GM21529 (cell line): ENCODE measurements around the gene SV2C.
A peak's percentile ranks its signal among the peaks of the same experiment; 100 is the strongest.

Experiments
- ATAC-seq: cut with Tn5 transposase; IDR thresholded peaks from one replicate; pipeline ENCODE4 v1.9.1; 2021; ENCODE audit not compliant: unreplicated experiment

SV2C gene

DNA sequence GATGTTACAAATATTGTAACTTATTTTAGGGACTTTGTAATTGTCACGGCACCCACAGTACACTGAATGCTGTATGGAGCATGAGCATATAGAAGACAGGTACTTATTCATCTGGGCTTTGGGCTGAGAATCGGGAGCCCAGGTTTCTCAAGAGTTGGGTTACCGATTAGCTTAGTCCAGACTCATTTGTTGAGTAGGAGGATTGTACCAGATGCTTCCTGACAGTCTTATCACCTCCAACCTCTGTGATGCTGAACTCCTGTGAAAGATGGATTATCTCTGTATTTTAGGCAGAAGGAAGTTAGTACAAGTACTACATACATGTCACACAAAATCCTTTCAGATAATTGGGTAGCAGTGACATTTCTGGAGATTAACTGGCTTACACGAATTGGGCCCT is 79.2 kb downstream of the SV2C start:
- ATAC-seq, result no peak

GRCh38 chr5:76163111-76163628 is 80.0 kb downstream of the SV2C start:
- no peak for ATAC-seq

- no peak for ATAC-seq
Measured at GRCh38 chr5:76165029-76165428, 81.8 kb downstream of the SV2C start.

DNA sequence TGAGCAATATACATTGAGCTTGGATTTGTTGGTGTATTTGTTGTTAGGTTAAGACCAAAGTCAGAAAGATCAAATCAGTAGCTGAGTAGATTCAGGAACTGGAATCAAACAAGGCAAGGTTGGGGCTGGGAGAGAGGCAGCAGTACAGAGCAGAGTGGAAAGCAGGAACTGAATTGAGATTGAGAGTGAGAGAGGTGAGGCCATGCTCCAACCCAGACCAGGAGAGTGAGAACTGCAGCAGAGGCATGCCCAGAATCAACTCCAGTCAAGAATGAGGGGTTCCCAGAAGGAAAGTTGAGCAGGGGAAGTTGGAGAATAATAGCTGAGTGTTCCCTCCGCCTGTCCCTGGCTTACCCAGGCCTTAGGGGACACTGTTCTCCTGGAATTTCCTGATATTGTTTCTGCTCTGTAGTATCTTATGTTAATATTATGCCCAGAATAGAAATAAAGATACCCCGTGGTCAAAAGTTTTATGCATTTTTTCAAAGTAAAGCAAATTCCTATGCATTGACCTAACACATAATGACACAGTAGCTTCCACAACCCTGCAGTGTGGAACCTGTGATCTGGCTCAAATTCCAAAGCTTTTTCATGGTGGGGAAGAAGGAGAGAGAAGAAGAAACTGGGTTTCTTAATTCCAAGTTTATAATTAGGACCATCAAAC is 82.7 kb downstream of the SV2C start:
- no peak for ATAC-seq

DNA sequence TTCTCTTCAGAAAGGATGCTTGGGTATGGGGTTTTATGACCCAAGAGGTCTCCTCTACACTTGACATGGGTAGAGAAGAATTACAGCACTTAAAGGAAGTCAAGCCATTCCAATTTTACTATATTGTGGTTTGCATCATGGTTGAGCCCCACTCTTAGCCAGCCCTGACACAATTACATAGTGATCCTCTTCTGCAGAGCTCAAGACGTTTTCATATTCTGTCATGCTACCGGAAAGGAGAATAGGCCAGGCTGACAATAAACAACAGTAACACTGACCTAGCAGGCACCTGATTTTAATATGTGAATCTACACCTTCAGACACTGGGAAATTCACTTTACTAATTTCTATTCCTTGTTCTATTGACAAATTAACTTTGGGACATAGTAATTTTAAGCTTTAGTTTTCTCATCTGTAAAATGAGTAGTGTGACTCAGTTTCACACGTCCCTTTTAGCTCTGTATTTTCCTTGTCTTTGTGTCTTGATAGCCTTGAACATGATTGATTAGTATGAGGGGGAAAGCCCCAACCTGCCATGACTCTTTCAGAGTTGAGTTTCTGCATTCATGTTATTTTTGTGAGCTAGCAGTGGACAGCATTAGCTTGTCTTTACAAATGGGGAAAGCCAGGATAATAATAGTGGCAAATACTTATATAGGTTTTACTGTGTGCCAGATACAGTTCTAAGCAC is 83.8 kb downstream of the SV2C start:
- no peak for ATAC-seq

DNA sequence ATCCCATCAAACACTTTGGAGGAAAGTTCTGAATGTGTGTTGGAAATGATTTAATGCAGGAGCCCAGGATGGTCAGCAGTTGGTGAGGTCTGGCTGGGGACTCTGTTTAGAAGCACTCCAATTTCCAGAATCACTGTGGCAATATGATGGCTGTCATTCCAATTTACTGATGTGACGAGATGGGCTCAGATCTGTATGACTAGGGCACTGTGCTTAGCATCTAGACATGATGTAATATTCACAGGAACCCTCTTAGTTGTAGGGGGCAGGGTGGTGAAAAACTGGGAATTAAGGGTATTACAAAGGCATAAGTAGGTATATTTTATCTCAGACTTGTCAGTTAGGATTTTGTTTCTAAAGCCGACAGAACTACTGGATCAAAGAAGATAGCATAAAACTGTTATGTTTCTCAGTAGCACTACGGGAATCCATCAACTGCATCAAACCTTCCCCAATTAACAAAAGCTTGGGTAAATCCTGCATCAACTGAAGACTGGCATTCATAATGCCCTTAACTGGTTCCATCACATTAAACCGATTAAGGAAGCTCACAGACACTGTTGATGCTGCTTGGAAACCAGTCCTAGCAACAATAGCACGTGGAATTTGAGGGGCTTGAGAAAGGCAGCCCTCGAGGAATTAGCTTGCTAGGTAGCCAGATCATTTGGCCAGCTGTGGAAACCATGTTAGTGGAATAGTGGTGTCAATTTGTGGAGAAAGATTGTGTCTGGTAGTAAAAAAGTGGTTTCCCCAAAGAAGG is 86.1 kb downstream of the SV2C start:
- ATAC-seq, result no peak

- no peak for ATAC-seq
Measured at GRCh38 chr5:76174101-76174500, 90.9 kb downstream of the SV2C start.

GRCh38 chr5:76175051-76175666 is 92.0 kb downstream of the SV2C start:
- no peak for ATAC-seq

DNA sequence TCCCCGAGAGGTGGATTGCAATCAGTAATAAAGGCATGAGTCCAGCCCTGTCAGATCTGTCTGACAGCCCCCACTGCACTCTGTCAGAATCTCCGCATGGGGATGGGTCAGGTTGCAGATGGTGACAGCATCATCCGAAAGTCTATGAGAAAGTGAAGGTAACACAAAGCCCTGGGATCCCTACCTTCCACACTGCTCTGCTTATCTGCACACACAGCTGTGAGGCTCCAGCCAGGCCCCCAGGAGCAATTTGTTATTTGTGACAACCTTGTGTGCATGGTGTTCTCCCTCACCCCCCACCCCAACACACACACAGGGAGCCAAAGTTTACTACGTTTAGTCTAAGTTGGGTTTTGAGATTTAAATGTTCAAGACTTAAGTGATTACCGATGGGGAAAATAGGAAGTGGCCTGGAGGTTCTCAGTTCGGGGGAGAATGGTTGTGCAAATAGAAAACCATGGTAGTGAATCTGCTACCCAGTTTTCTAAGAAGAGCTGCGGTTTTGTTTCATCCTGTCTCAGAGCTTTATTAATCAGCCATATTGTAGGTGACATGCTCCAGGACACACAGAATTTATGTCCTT is 92.7 kb downstream of the SV2C start:
- peak; percentile 75 for ATAC-seq

DNA sequence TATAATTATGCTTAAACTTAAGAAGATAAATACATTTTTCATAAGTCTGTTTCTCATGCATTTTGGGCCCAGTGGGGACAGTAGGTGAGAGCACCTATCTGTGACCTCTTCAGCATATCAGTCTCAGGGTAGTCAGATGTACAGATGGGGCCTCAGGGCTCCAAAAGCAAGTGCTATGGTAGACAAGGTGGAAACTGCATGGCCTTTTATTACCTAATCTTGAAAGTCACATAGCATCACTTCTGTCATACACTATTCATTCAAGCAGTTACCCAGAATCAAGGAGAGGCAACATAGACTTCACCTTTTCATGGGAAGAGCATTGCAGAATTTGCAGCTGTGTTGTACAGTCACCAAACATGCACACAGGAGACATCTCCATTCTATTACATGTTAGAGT is 94.8 kb downstream of the SV2C start:
- no peak for ATAC-seq

GRCh38 chr5:76178913-76179312 is 95.7 kb downstream of the SV2C start:
- no peak for ATAC-seq

DNA sequence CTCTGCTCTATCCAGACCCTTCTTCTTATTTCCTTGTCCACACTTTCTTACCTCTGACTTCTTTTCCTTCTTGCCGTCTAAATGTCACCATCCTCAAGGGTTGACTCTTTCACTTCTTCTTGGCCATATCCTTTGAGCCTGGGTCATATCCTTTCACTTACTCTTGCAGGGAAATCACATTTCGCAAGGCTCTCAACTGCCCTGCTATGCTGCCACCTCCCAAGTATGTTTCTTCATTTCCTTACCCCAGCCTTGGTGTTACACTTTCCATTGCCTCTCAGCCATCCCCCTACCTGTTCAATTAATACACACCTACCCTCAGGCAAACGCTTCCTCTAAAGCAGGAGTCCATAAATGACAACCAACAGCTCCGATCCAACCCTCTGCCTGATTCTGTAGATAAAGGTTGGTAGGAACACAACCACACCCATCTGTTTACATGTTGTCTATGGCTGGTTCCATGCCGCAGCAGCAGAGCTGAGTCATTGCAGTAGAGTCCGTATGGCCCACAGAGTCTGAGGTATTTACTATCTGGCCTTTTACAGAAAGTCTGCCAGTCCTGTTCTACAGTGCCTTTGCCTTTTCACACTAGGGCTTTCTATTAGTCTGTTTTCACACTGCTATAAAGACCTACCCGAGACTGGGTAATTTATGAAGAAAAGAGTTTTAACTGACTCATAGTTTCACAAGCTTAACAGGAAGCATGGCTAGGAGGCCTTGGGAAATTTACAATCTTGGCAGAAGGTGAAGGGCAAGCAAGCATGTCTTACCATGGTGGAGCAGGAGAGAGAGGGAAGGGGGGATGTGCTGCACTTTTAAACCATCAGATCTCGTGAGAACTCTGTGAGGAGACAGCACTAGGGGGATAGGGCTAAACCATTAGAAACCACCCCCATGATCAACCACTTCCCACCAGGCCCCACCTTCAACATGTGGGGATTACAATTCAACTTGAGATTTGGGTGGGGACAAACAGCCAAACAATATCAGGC is 97.9 kb downstream of the SV2C start:
- peak; percentile 67 for ATAC-seq

DNA sequence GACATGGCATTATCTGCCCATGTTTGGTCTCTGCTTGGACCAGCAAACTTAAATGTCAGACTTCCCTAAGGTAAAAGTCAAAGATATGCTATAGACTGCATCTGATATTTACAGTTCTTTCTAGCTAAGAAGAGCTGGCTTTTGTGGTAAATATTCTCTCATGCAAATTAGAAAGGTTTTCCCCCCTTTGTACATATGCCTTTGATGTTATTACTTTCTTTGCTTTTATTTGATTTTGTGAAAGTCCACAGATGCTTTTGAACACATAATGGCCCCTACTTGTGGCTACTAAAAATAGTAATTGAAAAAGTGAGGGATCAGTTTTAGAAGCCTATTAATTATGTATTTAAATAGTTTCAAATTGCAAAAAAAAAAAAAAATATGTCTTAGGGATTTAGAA is 104.2 kb downstream of the SV2C start:
- no peak for ATAC-seq

DNA sequence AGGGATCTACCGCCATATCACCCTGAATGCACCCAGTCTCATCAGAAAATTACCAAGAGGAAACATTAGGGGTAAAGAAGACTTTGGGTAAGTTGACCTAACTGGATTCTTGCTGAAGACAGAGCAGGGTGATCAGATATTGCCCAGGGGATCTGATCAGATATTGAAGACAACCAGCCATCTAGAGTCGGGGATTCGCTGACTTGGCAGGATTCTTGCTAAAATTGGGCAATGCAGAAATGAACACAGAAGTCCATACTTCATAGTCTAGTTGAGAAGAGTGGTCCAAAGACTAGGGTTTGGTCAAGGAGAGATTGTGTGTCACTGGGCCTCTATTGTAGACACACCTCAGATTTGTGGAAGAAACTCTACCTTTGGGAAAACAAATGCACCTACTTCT is 107.2 kb downstream of the SV2C start:
- no peak for ATAC-seq

- no peak for ATAC-seq
Measured at GRCh38 chr5:76192837-76193236, 109.7 kb downstream of the SV2C start.

DNA sequence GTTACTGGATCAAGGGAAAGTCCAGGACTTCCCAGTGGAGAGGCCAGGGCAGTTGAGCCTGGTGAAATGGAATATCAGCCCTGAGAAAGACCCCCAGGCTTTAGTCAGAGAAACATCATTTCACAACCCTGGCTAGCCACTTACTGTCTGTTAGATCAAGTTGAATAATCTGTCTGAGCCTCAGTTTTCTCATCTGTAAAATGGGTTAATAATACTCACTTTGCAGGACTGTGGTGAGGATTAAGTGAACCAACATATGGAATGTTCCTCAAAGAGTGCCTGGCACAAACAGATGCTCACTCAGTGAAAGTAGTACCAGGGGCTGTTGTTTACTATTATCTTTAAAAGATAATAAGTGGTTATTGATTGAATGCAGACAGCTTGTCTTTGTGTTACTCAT is 110.5 kb downstream of the SV2C start:
- ATAC-seq, result no peak

DNA sequence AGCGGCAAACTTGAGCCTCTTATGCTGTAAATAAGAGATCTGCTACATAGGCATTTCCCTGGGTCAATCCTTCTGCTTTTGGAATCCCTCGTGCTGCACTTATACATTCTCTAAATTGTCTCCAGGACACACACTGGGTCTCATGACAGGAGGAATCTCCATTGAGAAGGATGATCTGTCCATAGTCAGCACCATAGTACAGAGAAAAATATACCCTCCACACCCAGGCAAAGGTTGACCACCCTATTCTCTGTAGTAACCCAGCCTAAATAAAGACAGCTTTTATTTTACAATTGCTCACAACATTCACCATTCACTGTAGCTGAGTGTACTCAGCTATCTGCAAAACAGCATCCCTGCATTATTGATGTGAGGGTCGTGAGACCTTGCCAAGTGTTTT is 111.2 kb downstream of the SV2C start:
- ATAC-seq, result no peak

- ATAC-seq, result no peak
Measured at GRCh38 chr5:76196457-76196856, 113.3 kb downstream of the SV2C start.

DNA sequence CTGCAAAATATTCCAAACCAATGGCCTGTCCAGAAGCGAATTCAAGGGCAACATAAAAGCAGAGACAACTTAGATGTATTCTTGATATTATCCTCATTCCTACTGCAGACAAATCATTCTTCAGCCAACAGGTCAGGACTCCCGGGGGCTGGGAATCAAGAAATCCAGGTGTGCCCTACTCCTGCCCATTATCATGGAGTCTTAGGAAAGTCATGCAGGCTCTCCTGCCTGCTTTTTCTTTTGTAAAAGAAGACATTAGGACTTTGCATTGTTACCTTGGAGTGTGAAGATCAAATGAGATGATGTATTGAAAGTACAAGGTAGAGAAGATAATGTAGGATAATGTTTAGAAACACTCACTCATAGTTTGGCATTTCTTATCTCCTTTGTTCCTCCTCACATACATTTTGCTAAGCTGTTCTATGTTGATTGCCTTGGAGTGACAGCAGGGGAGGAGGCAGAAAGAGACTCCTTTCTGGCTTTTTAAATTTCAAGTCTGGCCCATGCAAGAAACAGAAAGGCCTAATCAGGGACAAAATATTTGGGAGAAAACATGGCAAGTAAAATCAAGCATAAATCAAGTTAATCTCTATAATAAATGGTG is 113.8 kb downstream of the SV2C start:
- ATAC-seq, result no peak

DNA sequence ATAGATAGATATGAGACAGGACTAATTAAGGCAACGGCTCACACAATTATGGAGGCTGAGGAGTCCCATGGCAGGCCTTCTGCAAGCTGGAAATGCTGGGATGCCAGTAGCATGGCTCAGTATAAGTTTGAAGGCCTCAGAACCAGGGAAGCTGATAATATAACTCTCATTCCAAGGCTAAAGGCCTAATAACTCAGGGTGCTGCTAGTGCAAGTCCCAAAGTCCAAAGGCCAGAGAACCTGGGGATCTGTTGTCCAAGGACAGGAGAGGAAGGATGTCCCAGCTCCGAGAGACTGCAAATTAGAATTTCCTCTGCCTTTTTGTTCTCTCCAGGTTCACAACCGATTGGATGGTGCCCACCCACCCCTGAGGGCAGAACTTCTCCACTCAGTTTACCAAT is 114.5 kb downstream of the SV2C start:
- no peak for ATAC-seq
